Non-pigmented ciliary epithelial cell (primary cell): ENCODE measurements around the gene PDLIM1.

Experiments used
- DNase-seq: peaks from one replicate; pipeline ENCODE4 v3.0.0-alpha.2; 2010; ENCODE audit warnings: low read depth

PDLIM1 gene, protein sequence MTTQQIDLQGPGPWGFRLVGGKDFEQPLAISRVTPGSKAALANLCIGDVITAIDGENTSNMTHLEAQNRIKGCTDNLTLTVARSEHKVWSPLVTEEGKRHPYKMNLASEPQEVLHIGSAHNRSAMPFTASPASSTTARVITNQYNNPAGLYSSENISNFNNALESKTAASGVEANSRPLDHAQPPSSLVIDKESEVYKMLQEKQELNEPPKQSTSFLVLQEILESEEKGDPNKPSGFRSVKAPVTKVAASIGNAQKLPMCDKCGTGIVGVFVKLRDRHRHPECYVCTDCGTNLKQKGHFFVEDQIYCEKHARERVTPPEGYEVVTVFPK

GRCh38 chr10:95290461-95291364 lies at the start of gene PDLIM1:
TSS of gene PDLIM1 (minus strand) at chr10:95291003. CDS start at chr10:95290915, 88 bp downstream.
- no peak for DNase-seq

- no peak for DNase-seq
Observed at GRCh38 chr10:95339863-95340262, 49.1 kb upstream of the PDLIM1 start.

DNA sequence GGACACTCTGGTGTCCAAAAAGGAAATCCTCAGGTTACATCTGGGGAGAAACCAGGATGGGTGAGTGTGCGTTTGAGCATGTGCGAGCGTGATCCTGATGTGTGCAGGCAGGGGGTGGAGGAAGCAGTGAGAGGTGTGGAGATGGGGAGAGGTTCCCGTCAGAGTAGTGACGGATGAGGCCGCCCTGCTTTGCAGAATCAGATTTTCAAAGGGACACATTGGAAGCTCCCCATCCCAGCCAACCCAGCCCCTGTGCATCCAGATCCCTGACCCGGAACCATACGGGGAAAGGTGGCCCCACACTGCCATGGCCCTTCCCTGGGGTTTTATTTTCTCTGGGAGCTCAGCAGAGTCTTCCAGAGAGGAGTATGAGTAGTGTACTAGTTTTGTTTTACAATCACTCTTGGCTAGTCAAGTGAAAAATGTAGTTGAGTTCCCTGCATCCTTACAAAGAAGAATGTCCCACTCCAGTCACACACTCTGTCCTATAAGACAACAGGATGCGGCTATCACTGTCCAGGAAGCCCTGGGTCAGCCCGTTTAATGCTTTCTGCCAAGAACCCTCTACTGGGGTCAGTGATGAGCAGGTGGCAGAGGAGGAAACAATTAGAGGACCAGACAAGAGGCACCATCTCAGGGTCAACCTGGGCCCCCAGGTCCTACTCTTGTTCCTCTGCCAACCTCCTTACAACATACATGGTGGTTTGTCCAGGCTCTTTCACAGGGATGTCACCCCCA lies 46.8 kb upstream of the PDLIM1 start:
- no peak for DNase-seq

- no peak for DNase-seq
Observed at GRCh38 chr10:95336702-95337101, 45.9 kb upstream of the PDLIM1 start.

GRCh38 chr10:95335933-95336699 lies 45.3 kb upstream of the PDLIM1 start:
- DNase-seq, result no peak

GRCh38 chr10:95334805-95335144 lies 44.0 kb upstream of the PDLIM1 start:
- DNase-seq, result no peak

DNA sequence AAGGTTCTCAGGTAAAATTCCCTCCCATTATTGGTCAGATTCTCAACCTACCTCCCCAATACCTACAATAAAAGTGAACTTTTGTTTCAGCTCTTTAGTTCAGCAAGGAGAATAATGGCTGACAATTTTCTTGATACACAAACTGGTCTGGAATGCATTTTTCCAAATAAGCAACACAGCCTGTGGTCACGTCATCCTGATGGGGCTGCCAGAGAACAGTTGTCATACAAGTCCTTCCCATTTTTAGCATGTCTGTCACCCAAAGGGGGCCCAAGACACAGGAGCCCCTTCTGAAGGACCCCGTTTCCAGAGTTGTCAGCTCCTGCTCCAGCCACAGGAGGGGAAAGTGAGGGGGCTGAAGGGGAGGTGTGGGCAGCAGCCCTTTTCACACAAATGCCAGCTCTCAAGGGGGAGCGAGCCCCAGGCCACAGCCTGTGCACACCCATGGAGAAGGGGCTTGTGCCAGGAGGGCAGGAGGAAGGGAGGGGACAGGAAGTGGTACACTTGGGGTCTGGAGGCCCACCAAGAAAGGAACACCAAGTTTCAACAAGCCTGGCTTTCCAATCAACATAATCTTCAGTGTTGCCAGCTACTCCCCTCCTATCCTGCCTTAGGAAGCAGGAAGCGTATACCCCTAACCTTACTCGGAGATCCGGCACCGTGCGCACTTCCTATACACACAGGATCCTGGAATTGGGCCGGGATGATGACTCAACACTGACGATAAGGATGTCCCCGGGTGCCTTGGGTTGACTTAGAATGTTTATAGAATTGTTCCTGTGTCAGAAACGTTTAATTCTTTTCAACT lies 43.4 kb upstream of the PDLIM1 start:
- DNase-seq, result peak; percentile 86

DNA sequence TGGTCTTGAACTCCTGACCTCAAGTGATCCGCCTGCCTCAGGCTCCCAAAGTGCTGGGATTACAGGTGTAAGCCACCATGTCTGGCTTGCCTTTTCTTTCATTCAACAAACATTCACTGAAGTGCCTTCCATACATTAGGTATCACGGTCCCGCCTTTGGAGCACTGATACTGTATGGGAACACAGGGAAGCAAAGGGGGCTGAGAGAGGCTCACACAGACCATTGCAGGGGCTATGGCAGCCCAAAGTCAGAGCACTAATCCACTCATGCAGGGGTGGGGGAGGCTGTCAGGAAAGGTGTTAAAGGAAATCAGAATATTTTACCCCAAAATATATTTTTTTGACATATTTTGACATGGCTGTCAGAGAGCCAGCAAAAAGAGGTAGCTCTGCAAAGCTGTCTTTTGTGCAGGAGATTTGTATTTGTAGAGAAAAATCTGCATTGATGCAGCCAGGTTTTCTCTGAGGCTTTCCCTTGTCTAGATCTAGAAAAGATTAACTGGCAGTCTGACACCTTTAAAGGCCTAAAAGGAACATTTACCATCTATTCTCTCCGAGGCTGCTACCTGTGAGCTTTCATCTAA lies 42.0 kb upstream of the PDLIM1 start:
- no peak for DNase-seq

GRCh38 chr10:95331596-95332130 lies 40.9 kb upstream of the PDLIM1 start:
- no peak for DNase-seq

DNA sequence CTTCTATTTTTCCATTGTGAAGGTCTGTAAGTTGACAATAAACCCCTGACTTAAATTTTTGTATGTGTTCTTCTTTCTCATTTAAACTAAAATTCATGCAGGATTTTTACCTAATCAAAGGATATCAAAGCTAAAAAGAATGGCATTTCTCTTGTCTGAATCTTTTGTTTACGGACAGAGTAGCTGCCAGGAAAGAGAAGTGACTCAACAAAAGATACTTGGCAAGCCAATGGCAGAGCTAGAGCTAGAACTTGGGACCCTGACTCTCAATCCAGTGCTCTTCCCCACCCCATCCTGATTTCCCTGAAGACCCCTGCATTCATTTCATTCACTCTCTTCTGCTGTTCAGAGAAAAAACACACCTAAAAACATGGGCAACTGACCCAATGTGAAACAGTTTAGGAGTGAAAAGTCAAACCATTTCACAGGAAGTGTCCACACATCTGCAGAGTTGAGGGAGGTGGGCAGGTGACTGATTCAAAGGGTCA lies 40.2 kb upstream of the PDLIM1 start:
- no peak for DNase-seq

DNA sequence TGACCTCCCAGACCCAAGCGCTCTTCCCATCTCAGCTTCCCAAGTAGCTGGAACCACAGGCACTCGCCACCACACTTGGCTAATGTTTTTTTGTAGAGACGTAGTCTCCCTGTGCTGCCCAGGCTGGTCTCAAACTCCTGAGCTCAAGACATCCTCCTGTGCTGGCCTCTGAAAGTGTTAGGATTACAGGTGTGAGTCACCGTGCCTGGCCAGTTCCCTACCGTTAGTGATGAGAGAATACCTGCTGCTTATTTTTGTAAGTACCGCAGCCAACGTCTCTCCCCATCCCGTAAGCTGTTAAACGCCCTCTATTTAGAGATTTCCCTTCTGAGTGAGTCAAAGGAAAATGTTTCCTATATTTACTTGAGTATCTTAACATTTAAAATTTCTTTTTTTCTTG lies 38.5 kb upstream of the PDLIM1 start:
- no peak for DNase-seq

GRCh38 chr10:95328013-95328412 lies 37.2 kb upstream of the PDLIM1 start:
- DNase-seq, result no peak

GRCh38 chr10:95327367-95327766 lies 36.6 kb upstream of the PDLIM1 start:
- no peak for DNase-seq

DNA sequence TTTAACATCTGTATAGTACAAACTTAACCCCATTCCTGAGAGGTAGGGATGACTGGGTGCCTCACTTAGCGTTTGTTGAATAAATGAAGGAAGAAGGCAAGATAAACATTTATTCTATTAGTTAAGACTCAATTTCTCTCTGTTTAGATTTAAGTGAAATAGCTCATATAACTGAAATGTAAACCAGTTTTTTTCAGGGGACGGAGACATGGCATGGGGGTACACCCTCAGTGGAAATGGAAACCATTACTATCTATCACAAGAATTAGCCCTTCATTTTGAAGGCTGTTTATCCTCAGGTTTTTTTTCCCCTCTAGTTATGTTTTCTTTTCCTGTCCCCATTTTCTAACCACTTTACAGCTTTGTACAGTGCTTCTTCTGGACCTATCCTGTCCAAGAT lies 35.6 kb upstream of the PDLIM1 start:
- no peak for DNase-seq

DNA sequence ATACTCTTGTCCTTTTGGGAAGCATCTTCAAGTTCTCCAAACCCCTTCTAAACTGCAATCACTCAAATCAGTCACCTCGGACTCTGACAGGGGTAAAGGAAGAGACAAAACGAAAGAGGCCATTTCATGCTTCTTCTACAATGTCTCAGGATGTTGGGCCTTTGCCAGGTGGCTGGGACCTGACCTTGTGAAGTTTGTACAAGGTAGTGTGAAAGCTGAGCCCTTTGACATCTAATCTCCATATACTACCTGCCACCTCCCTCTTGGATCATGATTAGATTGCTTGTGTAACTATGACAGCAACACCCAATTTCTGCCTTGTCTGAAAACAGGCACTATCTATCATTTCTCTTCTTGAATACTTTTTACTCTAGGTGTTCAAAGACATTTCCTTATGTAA lies 35.1 kb upstream of the PDLIM1 start:
- DNase-seq, result no peak

GRCh38 chr10:95324436-95325268 lies 33.8 kb upstream of the PDLIM1 start:
- DNase-seq, result no peak

DNA sequence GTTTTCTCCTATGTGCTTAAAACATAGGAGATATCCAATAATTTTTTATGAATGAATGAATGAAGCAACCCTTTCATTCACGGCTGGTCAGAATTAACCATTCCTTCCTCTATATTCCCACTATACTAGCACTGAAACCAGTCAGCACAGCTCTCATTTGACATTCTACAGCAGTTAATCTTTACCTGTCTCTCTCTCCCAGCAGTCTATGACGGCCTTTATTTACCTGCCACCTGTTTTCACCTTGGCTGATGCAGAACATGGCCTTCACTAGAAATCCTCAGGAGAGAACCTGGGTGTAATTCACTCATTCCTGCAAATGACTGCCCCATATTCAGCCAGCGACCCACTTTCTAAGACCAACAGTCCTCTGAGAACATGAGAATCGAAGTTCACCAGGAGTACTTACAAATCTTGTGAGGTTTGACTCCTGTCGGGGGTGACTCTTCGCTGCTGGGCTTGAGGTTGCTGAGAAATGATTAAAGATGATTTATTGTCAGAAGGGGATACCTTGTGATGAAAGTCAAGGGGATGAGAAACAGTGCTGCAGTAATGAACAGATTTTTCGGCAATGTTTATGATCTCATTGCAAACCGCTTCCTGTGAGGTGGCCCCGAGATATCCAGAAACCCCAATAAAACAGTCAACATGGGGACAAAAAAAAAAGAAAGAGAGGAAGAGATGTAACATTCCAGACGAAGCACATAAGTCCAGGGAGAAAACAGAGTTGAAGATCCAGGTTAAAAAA lies 30.9 kb upstream of the PDLIM1 start:
- DNase-seq, result no peak

GRCh38 chr10:95319239-95319638 lies 28.4 kb upstream of the PDLIM1 start:
- DNase-seq, result no peak

GRCh38 chr10:95315509-95315908 lies 24.7 kb upstream of the PDLIM1 start:
- no peak for DNase-seq
